IPS-18a (cell line): ENCODE measurements around the gene KCTD7.
"Not testable (repeated sequence)": the region's sequence is repeated elsewhere in the genome, so short reads cannot be mapped to it uniquely, and the experiment has no call there.

Experiments
- H3K27ac ChIP-seq: one replicate; pipeline ENCODE4 v1.5.1; 2013; ENCODE audit warnings: low read length
- H3K27me3 ChIP-seq: one replicate; pipeline ENCODE4 v1.6.1; 2013; ENCODE audit warnings: mild to moderate bottlenecking, low read length; ENCODE audit not compliant: control insufficient read depth, insufficient read depth
- H3K36me3 ChIP-seq: one replicate; pipeline ENCODE4 v1.6.1; 2013; ENCODE audit warnings: low read depth, low read length; ENCODE audit not compliant: control insufficient read depth
- H3K4me1 ChIP-seq: one replicate; pipeline ENCODE4 v1.6.1; 2013; ENCODE audit warnings: low read depth, low read length; ENCODE audit not compliant: control insufficient read depth
- H3K4me3 ChIP-seq: one replicate; pipeline ENCODE4 v1.5.1; 2013; ENCODE audit warnings: low read length
- H3K9ac ChIP-seq: one replicate; pipeline ENCODE4 v1.6.1; 2013; ENCODE audit warnings: mild to moderate bottlenecking, low read length, moderate library complexity
- H3K9me3 ChIP-seq: one replicate; pipeline ENCODE4 v1.6.1; 2013; ENCODE audit warnings: low read depth, low read length; ENCODE audit not compliant: control insufficient read depth

Gene KCTD7

GRCh38 chr7:66592597-66593146, 36.0 kb upstream of the KCTD7 start:
- not testable (repeated sequence) for H3K4me1 ChIP-seq, H3K27ac ChIP-seq, H3K9me3 ChIP-seq, H3K27me3 ChIP-seq, H3K36me3 ChIP-seq
- Histone ChIP-seq H3K9ac (peak overlapping the region; percentile 73), H3K4me3 (peak overlapping the region; percentile 81)

GRCh38 chr7:66594082-66594481, 34.6 kb upstream of the KCTD7 start:
- H3K9me3 ChIP-seq, H3K4me1 ChIP-seq, H3K36me3 ChIP-seq, H3K27me3 ChIP-seq, H3K4me3 ChIP-seq, H3K9ac ChIP-seq, H3K27ac ChIP-seq: not testable (repeated sequence)

- Histone ChIP-seq H3K36me3 (no peaks in the 10 kb centered on the region), H3K4me3 (no peak overlapping the region), H3K4me1 (no peaks in the 10 kb centered on the region), H3K27ac (no peak overlapping the region), H3K27me3 (no peaks in the 10 kb centered on the region), H3K9ac (no peak overlapping the region), H3K9me3 (peaks cover 3% of the 10 kb centered on the region)
Observed at GRCh38 chr7:66597461-66597860, 31.2 kb upstream of the KCTD7 start.

DNA sequence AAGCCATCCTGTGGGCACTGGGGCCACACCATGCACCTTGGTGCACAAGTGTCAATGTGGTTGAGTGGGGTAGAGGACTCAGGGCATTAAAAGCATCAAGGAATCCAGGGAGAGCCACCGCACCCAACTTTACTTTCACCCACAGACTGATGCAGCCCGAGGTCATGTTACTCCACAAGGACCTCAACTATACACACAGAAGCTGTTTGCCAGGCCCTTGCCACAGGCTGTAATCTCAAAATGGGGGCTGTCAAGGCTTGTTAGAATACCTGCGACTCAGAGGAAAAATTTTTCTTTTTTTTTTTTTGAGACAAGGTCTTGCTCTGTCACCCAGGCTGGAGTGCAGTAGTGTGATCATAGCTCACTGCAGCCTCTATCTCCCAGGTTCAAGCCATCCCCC, 26.5 kb upstream of the KCTD7 start:
- H3K9me3 ChIP-seq = no peaks in the 10 kb centered on the region
- no peaks in the 10 kb centered on the region for H3K27me3 ChIP-seq
- no peak overlapping the region for H3K4me3 ChIP-seq
- no peak overlapping the region for H3K27ac ChIP-seq
- H3K36me3 ChIP-seq = no peaks in the 10 kb centered on the region
- no peaks in the 10 kb centered on the region for H3K4me1 ChIP-seq
- H3K9ac ChIP-seq = no peak overlapping the region

DNA sequence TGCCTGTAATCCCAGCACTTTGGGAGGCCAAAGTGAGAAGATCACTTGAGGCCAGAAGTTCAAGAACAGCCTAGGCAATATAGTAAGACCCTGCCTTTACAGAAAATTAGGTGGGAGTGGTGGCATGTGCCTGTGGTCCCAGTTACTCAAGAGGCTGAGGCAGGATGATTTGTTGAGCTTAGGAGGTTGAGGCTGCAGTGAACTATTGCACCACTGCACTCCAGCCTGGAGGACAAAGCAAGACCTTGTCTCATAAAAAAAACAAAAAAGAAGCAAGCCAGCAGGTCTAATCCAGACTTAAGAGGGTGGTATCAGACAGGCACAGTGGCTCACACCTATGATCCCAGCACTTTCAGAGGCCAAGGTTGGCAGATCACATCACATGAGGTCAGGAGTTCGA, 24.5 kb upstream of the KCTD7 start:
- no peak overlapping the region for H3K4me3 ChIP-seq
- no peaks in the 10 kb centered on the region for H3K27me3 ChIP-seq
- H3K27ac ChIP-seq = no peak overlapping the region
- H3K4me1 ChIP-seq = no peaks in the 10 kb centered on the region
- H3K9ac ChIP-seq = no peak overlapping the region
- no peaks in the 10 kb centered on the region for H3K36me3 ChIP-seq
- no peaks in the 10 kb centered on the region for H3K9me3 ChIP-seq

GRCh38 chr7:66606540-66607291, 22.0 kb upstream of the KCTD7 start:
- not testable (repeated sequence) for H3K9me3 ChIP-seq, H3K27me3 ChIP-seq, H3K27ac ChIP-seq, H3K4me3 ChIP-seq, H3K4me1 ChIP-seq, H3K9ac ChIP-seq, H3K36me3 ChIP-seq

- Histone ChIP-seq H3K27me3 (no peaks in the 10 kb centered on the region), H3K4me1 (no peaks in the 10 kb centered on the region), H3K27ac (no peak overlapping the region), H3K4me3 (no peak overlapping the region), H3K9me3 (no peaks in the 10 kb centered on the region), H3K36me3 (no peaks in the 10 kb centered on the region), H3K9ac (no peak overlapping the region)
Observed at GRCh38 chr7:66609176-66609575, 19.5 kb upstream of the KCTD7 start.

DNA sequence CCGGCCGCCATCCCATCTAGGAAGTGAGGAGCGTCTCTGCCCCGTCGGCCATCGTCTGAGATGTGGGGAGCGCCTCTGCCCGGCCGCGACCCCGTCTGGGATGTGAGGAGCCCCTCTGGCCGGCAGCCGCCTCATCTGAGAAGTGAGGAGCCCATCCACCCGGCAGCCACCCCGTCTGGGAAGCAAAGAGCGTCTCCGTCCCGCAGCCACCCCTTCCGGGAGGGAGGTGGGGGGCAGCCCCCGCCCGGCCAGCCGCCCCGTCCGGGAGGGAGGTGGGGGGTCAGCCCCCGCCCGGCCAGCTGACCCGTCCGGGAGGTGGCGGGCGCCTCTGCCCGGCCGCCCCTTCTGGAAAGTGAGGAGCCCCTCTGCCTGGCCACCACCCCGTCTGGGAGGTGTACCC, 14.1 kb upstream of the KCTD7 start:
- H3K27ac ChIP-seq, H3K27me3 ChIP-seq, H3K36me3 ChIP-seq, H3K4me3 ChIP-seq, H3K9me3 ChIP-seq, H3K9ac ChIP-seq: not testable (repeated sequence)
- peaks cover 11% of the 10 kb centered on the region for H3K4me1 ChIP-seq

DNA sequence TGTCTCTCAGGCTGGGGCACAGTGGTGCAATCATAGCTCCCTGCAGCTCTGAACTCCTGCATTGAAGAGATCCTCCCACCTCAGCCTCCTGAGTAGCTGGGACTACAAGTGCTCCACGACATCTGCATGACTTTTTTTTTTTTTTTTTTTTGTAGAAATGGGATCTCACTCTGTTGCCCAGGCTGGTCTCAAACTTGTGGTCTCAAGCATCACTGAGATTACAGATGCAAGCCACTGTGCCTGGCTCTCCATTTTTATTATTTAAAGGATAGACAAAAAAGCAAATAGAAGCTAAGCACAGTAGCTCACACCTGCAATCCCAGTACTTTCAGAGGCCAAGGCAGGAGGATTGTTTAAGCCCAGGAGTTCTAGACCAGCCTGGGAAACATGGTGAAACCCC, 13.0 kb upstream of the KCTD7 start:
- no peaks in the 10 kb centered on the region for H3K27me3 ChIP-seq
- H3K9ac ChIP-seq = no peak overlapping the region
- no peaks in the 10 kb centered on the region for H3K36me3 ChIP-seq
- H3K4me1 ChIP-seq = peaks cover 18% of the 10 kb centered on the region
- no peak overlapping the region for H3K4me3 ChIP-seq
- no peaks in the 10 kb centered on the region for H3K9me3 ChIP-seq
- H3K27ac ChIP-seq = no peak overlapping the region

GRCh38 chr7:66617295-66617694, 11.4 kb upstream of the KCTD7 start:
- no peak overlapping the region for H3K27ac ChIP-seq
- H3K9me3 ChIP-seq = no peaks in the 10 kb centered on the region
- no peaks in the 10 kb centered on the region for H3K27me3 ChIP-seq
- H3K9ac ChIP-seq = no peak overlapping the region
- no peak overlapping the region for H3K4me3 ChIP-seq
- H3K4me1 ChIP-seq = peaks cover 18% of the 10 kb centered on the region
- H3K36me3 ChIP-seq = no peaks in the 10 kb centered on the region

- not testable (repeated sequence) for H3K36me3 ChIP-seq, H3K4me3 ChIP-seq, H3K9me3 ChIP-seq, H3K27me3 ChIP-seq
- Histone ChIP-seq H3K27ac (peak overlapping the region; percentile 47), H3K9ac (peak overlapping the region; percentile 45), H3K4me1 (peaks cover 18% of the 10 kb centered on the region)
Observed at GRCh38 chr7:66619341-66619948, 9.2 kb upstream of the KCTD7 start.

DNA sequence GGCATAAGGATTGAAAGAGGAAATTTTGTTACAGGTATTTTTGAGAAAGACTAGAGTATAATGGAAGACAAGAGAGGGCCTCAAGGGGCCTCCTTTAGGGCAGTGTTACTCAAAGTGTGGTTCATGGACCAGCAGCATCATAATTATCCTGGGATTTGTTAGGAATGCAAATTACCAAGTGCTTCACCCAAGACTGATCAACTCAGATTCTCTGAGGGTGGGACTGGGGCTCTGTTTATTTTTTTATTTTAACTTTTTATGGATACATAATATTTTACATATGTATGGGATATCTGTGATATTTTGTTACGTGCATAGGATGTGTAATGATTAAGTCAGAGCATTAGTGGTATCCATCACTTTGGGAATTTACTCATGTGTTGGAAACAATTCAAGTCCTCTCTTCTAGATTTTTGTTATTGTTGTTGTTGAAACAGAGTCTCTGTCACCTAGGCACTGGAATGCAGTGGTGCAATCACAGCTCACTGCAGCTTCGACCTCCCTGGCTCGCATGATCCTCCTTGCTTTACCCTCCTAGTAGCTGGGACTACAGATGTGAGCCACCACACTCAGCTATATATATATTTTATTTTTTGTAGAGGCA, 2.2 kb upstream of the KCTD7 start:
- no peak overlapping the region for H3K9ac ChIP-seq

More for the DNA sequence above, 2.2 kb upstream of the KCTD7 start:
- Histone ChIP-seq H3K9me3 (no peaks in the 10 kb centered on the region), H3K4me1 (peaks cover 3% of the 10 kb centered on the region), H3K27me3 (peaks cover 8% of the 10 kb centered on the region), H3K4me3 (no peak overlapping the region), H3K36me3 (no peaks in the 10 kb centered on the region), H3K27ac (no peak overlapping the region)
